Muscle layer of duodenum (tissue), 2 donors: ENCODE measurements around the gene DYNLL2.
"Not testable (repeated sequence)": the region's sequence is repeated elsewhere in the genome, so short reads cannot be mapped to it uniquely, and the experiment has no call there.

Experiments used
- H3K27ac ChIP-seq: one replicate; pipeline ENCODE4 v1.7.0; 2013; ENCODE audit warnings: mild to moderate bottlenecking, low read length
- H3K27me3 ChIP-seq: one replicate; pipeline ENCODE4 v1.7.0; 2013; ENCODE audit warnings: low read depth, mild to moderate bottlenecking, control low read depth, low read length
- H3K36me3 ChIP-seq, 2 donors: one replicate each; pipeline ENCODE4 v1.7.0; 2013; ENCODE audit warnings: low read length in 2 of 2, control low read depth in 1 of 2, mild to moderate bottlenecking in 1 of 2; ENCODE audit not compliant: insufficient read depth in 2 of 2, control insufficient read depth in 1 of 2
- H3K4me1 ChIP-seq, 2 donors: one replicate each; pipeline ENCODE4 v1.7.0; 2013; ENCODE audit warnings: low read length in 2 of 2, mild to moderate bottlenecking in 2 of 2, control low read depth in 1 of 2, moderate library complexity in 1 of 2; ENCODE audit not compliant: insufficient read depth in 2 of 2, control insufficient read depth in 1 of 2
- H3K4me3 ChIP-seq, 2 donors: one replicate each; pipeline ENCODE4 v1.7.0; 2013; ENCODE audit warnings: low read length in 2 of 2, low read depth in 1 of 2, mild to moderate bottlenecking in 1 of 2
- H3K9me3 ChIP-seq, 2 donors: one replicate each; pipeline ENCODE4 v1.7.0; 2013; ENCODE audit warnings: low read length in 2 of 2, control low read depth in 1 of 2, mild to moderate bottlenecking in 1 of 2; ENCODE audit not compliant: control insufficient read depth in 1 of 2
- donor health status: healthy.

The DYNLL2 gene

DNA sequence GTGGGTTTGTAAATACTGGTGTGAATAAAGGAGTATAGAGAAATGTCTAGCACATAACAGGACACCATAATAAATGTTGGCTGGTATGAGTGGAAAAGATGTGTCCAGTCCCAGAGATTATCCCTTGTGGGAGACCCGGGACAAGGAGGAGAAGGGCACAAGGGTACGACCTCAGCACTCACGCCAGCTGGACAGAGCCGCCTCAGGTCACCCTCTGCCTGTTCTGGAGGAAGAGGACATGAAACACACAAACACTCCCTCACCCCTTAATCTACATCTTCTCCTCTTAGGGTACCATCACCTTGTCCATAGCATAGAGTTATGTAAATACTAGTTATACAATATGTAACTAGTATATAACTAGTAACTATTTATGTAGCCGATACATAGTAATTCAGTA, 26.8 kb downstream of the DYNLL2 start:
- Histone ChIP-seq H3K4me3 (no peak overlapping the region), H3K4me1 (no peaks in the 10 kb centered on the region), H3K27me3 (no peaks in the 10 kb centered on the region), H3K36me3 (no peaks in the 10 kb centered on the region), H3K27ac (no peak overlapping the region), H3K9me3 (no peaks in the 10 kb centered on the region)

DNA sequence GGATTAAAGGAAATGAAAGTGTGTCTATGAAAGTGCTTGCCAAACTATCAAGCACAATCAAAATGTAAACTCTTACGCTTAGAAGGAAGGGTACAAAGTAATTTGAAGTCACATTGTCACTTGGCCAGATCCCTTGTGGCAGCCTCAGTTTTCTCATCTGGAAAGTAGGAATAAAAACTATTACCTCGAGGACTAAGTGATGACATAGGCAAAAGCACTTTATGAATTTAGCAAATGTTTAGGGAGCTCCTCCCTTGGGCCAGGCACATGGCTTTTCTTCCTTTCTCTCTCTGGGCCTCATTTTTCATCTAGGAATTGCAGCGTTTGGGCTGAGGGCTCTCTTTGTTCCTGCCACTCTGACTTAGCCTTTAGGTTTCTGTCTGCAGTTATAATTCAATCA, 28.5 kb downstream of the DYNLL2 start:
- Histone ChIP-seq H3K9me3 (no peaks in the 10 kb centered on the region), H3K4me1 (no peaks in the 10 kb centered on the region), H3K4me3 (no peak overlapping the region), H3K27ac (no peak overlapping the region), H3K27me3 (no peaks in the 10 kb centered on the region), H3K36me3 (no peaks in the 10 kb centered on the region)

DNA sequence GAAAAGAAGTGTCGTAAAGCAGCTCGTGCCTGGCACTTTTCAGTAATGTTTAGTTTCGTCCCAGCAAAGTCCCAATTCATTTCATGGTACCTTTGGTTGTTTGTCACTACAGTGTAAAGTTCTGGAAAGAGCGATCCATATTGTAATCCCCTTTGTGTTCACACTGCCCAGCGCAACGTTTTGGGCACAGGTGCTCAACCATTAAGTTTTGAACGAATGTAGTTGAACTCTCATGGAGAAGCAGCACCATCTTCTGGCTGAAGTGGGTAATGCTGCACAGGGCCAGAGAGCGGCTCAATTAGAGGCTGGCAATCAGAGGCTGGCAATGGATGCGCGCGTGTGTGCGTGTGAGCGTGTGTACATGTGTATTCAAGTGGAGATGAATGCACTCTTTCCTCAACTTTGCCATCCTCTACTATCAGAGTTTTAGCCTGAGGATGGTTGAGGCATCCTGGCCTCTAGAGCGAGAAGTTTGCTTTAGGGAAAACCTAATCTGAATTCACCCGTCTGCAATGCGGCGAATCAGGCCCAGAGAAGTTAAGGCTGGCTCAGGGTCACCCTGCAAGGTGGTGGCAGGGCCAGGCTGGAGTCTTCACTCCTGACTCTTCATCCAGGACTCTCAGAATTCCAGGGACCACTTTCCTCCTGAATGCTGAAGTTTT, 29.9 kb downstream of the DYNLL2 start:
- Histone ChIP-seq H3K4me1 (no peaks in the 10 kb centered on the region), H3K9me3 (no peaks in the 10 kb centered on the region), H3K4me3 (no peak overlapping the region), H3K36me3 (no peaks in the 10 kb centered on the region), H3K27ac (no peak overlapping the region), H3K27me3 (no peaks in the 10 kb centered on the region)

DNA sequence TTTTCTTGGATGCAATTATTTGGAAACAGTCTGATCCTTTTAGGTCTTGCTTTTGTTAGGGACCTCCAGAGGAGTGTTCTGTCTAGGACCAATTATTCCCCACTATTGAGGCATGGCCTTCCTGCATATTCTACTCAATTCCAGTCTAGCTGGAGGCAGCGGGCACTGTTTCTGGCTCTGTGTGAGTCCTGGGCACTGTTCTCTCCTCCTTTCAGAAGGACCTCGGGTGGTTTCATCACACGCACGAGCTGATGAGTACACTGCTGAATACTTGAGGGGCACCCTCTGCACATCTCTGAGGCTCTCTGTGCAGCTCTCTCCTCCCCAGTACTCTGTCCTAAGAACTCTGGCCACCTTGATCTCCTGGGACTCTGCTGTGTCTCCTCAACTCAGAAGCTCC, 30.7 kb downstream of the DYNLL2 start:
- H3K27me3 ChIP-seq: no peaks in the 10 kb centered on the region
- no peak overlapping the region for H3K27ac ChIP-seq
- H3K36me3 ChIP-seq: no peaks in the 10 kb centered on the region
- no peaks in the 10 kb centered on the region for H3K4me1 ChIP-seq
- H3K4me3 ChIP-seq: no peak overlapping the region
- no peaks in the 10 kb centered on the region for H3K9me3 ChIP-seq

DNA sequence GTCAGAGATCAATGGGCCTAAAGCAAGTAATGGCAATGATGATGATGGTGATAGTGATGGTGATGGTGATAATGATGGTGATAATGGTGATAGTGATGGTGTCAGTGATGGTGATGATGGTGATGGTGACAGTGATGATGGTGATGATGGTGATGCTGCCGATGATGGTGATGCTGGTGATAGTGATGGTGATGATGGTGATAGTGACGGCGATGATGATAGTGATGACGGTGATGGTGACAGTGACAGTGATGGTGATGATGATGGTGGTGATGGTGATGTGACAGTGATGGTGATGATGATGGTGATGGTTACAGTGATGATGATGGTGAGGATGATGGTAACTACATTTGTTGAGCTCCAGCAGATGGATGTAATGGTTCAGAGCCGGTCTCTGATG, 34.2 kb downstream of the DYNLL2 start:
- H3K27ac ChIP-seq: no peak overlapping the region
- H3K4me3 ChIP-seq: no peak overlapping the region
- H3K4me1 ChIP-seq: no peaks in the 10 kb centered on the region
- no peaks in the 10 kb centered on the region for H3K36me3 ChIP-seq
- H3K27me3 ChIP-seq: no peaks in the 10 kb centered on the region
- H3K9me3 ChIP-seq: no peaks in the 10 kb centered on the region

DNA sequence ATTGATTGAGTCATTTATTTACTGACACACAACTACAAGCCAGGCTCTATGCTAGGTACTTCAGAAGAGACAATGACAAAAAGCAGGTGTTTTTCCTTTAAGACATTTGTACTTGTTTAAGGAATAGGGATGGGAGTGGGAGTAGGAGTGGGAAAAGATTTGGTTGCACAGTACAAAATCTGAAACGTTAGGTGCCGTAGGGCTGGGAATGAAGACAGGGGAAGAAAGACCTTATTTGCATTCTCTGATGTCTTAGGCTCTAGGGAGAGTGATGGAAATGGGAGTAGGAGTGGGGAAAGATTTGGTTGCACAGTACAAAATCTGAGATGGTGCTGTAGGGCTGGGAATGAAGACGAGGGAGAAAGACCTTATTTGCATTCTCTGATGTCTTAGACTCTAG, 36.3 kb downstream of the DYNLL2 start:
- no peaks in the 10 kb centered on the region for H3K9me3 ChIP-seq
- no peak overlapping the region for H3K4me3 ChIP-seq
- H3K27ac ChIP-seq: no peak overlapping the region
- H3K27me3 ChIP-seq: no peaks in the 10 kb centered on the region
- no peaks in the 10 kb centered on the region for H3K4me1 ChIP-seq
- no peaks in the 10 kb centered on the region for H3K36me3 ChIP-seq

DNA sequence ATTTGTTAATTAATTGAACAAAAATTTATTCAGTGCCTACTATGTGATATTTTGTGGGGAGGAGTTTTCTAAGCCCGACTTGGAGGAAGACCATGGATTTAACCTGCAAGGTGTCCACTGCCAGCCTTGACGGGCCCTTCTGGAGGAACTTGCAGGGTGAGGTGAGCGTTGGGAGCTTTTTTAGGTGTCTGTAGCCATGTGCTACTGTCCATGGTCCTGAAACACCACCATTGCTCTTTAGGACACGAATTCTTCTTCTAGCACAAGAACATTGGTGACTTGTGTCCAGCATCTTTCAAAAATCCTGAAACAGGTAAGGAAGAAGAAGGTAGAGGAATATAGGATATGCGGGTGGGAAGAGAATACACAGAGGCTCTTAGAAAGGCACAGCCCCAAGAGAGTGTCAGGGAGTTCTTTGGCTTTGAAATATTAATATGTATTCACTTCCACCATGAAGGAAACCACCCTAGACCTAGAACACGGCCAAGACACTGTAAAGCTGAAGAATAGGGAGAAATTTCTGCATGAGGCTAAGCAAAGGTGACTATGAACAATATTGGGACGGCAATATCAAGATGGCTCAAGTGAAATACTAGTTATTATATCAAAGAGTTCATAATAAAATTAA, 37.1 kb downstream of the DYNLL2 start:
- Histone ChIP-seq H3K27ac (no peak overlapping the region), H3K36me3 (no peaks in the 10 kb centered on the region), H3K4me1 (no peaks in the 10 kb centered on the region), H3K27me3 (no peaks in the 10 kb centered on the region), H3K9me3 (no peaks in the 10 kb centered on the region), H3K4me3 (no peak overlapping the region)

DNA sequence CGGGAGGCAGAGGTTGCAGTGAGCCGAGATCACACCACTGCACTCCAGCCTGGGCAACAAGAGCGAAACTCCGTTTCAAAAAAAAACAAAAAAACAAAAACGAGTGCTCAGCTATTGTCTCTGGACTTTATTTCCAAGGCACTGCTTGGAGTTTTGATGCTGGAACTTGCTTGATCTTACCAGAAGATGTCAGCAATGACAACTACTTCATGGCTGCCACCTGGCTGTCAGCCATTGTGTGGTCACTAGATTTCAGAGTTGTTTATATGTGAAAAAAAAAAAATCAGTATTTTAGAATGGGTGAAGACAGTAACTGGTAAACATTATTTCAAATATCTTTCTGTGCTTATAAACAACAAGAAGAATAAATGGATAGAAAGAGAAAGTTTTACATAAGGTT, 38.7 kb downstream of the DYNLL2 start:
- no peaks in the 10 kb centered on the region for H3K36me3 ChIP-seq
- no peaks in the 10 kb centered on the region for H3K9me3 ChIP-seq
- no peak overlapping the region for H3K4me3 ChIP-seq
- no peaks in the 10 kb centered on the region for H3K4me1 ChIP-seq
- H3K27ac ChIP-seq: no peak overlapping the region
- no peaks in the 10 kb centered on the region for H3K27me3 ChIP-seq

DNA sequence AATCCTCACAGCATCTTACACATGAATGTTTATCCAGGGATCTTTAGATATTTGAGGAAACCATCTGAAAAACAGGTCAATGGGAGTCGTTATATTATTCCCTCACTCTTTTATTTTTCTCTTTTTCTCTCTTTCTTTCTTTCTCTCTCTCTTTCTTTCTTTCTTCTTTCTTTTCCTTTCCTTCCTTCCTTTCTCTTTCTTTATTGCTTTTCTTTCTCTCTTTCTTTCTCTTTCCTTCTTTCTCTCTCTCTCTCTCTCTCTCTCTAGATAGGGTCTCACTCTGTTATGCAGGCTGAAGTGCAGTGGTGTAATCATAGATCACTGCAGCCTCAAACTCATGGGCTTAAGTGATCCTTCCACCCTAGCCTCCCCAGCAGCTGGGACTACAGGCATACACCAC, 44.6 kb downstream of the DYNLL2 start:
- Histone ChIP-seq H3K9me3 (no peaks in the 10 kb centered on the region), H3K27me3 (peaks cover 5% of the 10 kb centered on the region)

DNA sequence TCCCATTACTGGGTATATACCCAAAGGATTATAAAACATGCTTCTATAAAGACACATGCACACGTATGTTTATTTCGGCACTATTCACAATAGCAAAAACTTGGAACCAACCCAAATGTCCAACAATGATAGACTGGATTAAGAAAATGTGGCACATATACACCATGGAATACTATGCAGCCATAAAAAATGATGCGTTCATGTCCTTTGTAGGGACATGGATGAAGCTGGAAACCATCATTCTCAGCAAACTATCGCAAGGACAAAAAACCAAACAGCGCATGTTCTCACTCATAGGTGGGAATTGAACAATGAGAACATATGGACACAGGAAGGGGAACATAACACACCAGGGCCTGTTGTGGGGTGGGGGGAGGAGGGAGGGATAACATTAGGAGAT, 49.5 kb downstream of the DYNLL2 start:
- H3K27me3 ChIP-seq, H3K4me3 ChIP-seq, H3K9me3 ChIP-seq, H3K4me1 ChIP-seq, H3K36me3 ChIP-seq, H3K27ac ChIP-seq: not testable (repeated sequence)

More for the DNA sequence above, 44.6 kb downstream of the DYNLL2 start:
- Histone ChIP-seq H3K4me3 (no peak overlapping the region), H3K36me3 (no peaks in the 10 kb centered on the region), H3K4me1 (no peaks in the 10 kb centered on the region), H3K27ac (no peak overlapping the region)

DNA sequence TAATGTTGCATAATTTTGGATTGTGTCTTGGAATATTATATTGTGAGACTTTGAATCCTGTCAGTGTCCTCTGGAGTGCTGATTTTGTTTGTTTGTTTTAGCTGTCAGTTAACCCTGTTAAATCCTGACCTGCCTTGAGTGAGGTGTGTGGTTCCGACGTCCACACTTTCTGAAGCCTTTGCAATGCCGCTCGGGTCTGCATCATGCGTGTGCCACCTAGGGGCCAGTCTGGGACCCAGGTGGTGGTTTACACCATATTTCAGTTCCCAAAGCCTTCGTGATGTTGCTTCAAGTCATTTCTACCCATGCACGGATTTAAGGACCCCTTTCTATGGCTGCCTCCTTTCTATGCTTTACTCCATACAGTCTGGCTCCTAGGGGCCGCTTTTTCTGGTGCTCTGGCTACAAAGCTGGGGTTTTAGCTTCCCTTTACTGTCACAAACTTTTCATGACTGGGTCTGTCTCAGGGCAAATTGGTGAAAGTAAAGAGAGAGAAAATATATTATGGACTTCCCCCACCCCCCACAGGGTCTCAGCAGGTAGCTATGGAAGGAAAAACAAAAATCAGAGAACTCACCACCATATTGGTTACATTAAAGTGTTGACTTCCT, 53.6 kb downstream of the DYNLL2 start:
- no peak overlapping the region for H3K4me3 ChIP-seq
- H3K36me3 ChIP-seq: no peaks in the 10 kb centered on the region
- no peaks in the 10 kb centered on the region for H3K27me3 ChIP-seq

DNA sequence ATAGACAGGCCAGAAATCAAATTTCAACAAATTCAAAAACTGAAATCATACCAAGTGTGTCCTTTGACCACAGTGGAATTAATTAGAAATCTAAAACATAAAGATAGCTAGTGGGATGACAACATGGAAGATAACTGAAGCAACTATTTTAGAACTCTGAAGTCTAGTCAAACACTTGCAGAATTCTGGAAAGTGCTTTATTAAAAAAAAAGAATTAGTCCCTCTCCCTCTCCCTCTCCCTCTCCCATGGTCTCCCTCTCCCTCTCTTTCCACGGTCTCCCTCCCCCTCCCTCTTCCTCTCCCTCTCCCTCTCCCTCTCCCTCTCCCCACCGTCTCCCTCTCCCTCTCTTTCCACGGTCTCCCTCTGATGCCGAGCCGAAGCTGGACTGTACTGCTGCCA, 58.3 kb downstream of the DYNLL2 start:
- Histone ChIP-seq H3K4me3 (no peak overlapping the region), H3K27ac (no peak overlapping the region), H3K4me1 (no peaks in the 10 kb centered on the region), H3K9me3 (peaks cover 6 to 23% of the 10 kb centered on the region in 2 donors), H3K36me3 (no peaks in the 10 kb centered on the region), H3K27me3 (no peaks in the 10 kb centered on the region)

More for the DNA sequence above, 53.6 kb downstream of the DYNLL2 start:
- H3K27ac ChIP-seq: no peak overlapping the region
- H3K9me3 ChIP-seq: peaks cover 0 to 9% of the 10 kb centered on the region in 2 donors
- no peaks in the 10 kb centered on the region for H3K4me1 ChIP-seq
